ENCODE data around the gene NAPA.

NAPA gene

GRCh38 chr19:47521473-47522180 lies 6.8 kb upstream of the NAPA start:
- DNase-seq, result no peak

- DNase-seq, result no peak
Measured at GRCh38 chr19:47520839-47521238, 6.0 kb upstream of the NAPA start.

GRCh38 chr19:47520343-47520806 lies 5.5 kb upstream of the NAPA start:
- DNase-seq, result no peak

- DNase-seq, result no peak
Measured at GRCh38 chr19:47518854-47519253, 4.0 kb upstream of the NAPA start.

GRCh38 chr19:47518139-47518538 lies 3.3 kb upstream of the NAPA start:
- DNase-seq, result no peak

- DNase-seq, result peak in 1 of 5 donors; percentile 12
Measured at GRCh38 chr19:47514151-47514868, 553 bp downstream of the NAPA start.

GRCh38 chr19:47512948-47513319 lies 1.9 kb downstream of the NAPA start:
- DNase-seq, result no peak

GRCh38 chr19:47512183-47512947 lies 2.5 kb downstream of the NAPA start:
- DNase-seq, result no peak

GRCh38 chr19:47511681-47512080 lies 3.2 kb downstream of the NAPA start:
- no peak for DNase-seq

- no peak for DNase-seq
Measured at GRCh38 chr19:47511128-47511517, 3.7 kb downstream of the NAPA start.

- no peak for DNase-seq
Measured at GRCh38 chr19:47510516-47511127, 4.2 kb downstream of the NAPA start.

- no peak for DNase-seq
Measured at GRCh38 chr19:47509973-47510372, 4.9 kb downstream of the NAPA start.

- DNase-seq, result no peak
Measured at GRCh38 chr19:47509170-47509847, 5.6 kb downstream of the NAPA start.

GRCh38 chr19:47508721-47509120 lies 6.1 kb downstream of the NAPA start:
- no peak for DNase-seq

- DNase-seq, result no peak
Measured at GRCh38 chr19:47507924-47508553, 6.8 kb downstream of the NAPA start.

GRCh38 chr19:47507012-47507411 lies 7.9 kb downstream of the NAPA start:
- no peak for DNase-seq

- DNase-seq, result no peak
Measured at GRCh38 chr19:47506459-47506858, 8.4 kb downstream of the NAPA start.

GRCh38 chr19:47505506-47505905 lies 9.4 kb downstream of the NAPA start:
- no peak for DNase-seq

- DNase-seq, result no peak
Measured at GRCh38 chr19:47503826-47504150, 11.1 kb downstream of the NAPA start.

- DNase-seq, result no peak
Measured at GRCh38 chr19:47503130-47503825, 11.6 kb downstream of the NAPA start.

Data from T-helper 1 cell (primary cell).